GM21619 (cell line): Measurements from ENCODE around the gene BBS9.

Experiments used
- ATAC-seq: cut with Tn5 transposase; IDR thresholded peaks from one replicate; pipeline ENCODE4 v1.9.1; 2021; ENCODE audit not compliant: unreplicated experiment

BBS9 gene

GRCh38 chr7:33351709-33352108, 222.3 kb downstream of the BBS9 start:
- no peak for ATAC-seq

GRCh38 chr7:33354201-33354600, 224.8 kb downstream of the BBS9 start:
- no peak for ATAC-seq

GRCh38 chr7:33355386-33355785, 226.0 kb downstream of the BBS9 start:
- no peak for ATAC-seq

- ATAC-seq = no peak
Observed at GRCh38 chr7:33356336-33356735, 227.0 kb downstream of the BBS9 start.

- no peak for ATAC-seq
Observed at GRCh38 chr7:33357846-33358245, 228.5 kb downstream of the BBS9 start.

- no peak for ATAC-seq
Observed at GRCh38 chr7:33369888-33370287, 240.5 kb downstream of the BBS9 start.

- ATAC-seq = no peak
Observed at GRCh38 chr7:33373195-33373594, 243.8 kb downstream of the BBS9 start.

GRCh38 chr7:33379891-33380525, 250.6 kb downstream of the BBS9 start:
- no peak for ATAC-seq

- ATAC-seq = no peak
Observed at GRCh38 chr7:33388332-33388731, 259.0 kb downstream of the BBS9 start.

GRCh38 chr7:33392148-33392547, 262.8 kb downstream of the BBS9 start:
- no peak for ATAC-seq

GRCh38 chr7:33393770-33394169, 264.4 kb downstream of the BBS9 start:
- no peak for ATAC-seq

- no peak for ATAC-seq
Observed at GRCh38 chr7:33395340-33395739, 266.0 kb downstream of the BBS9 start.

GRCh38 chr7:33399528-33400213, 270.3 kb downstream of the BBS9 start:
- no peak for ATAC-seq

- ATAC-seq = no peak
Observed at GRCh38 chr7:33400214-33400538, 270.8 kb downstream of the BBS9 start.

GRCh38 chr7:33410266-33410665, 280.9 kb downstream of the BBS9 start:
- no peak for ATAC-seq

GRCh38 chr7:33411020-33411419, 281.7 kb downstream of the BBS9 start:
- no peak for ATAC-seq

- ATAC-seq = no peak
Observed at GRCh38 chr7:33412331-33412730, 283.0 kb downstream of the BBS9 start.

GRCh38 chr7:33418251-33418701, 288.9 kb downstream of the BBS9 start:
- ATAC-seq = no peak

- no peak for ATAC-seq
Observed at GRCh38 chr7:33420311-33420940, 291.1 kb downstream of the BBS9 start.

- no peak for ATAC-seq
Observed at GRCh38 chr7:33421429-33421828, 292.1 kb downstream of the BBS9 start.

- ATAC-seq = no peak
Observed at GRCh38 chr7:33422141-33422540, 292.8 kb downstream of the BBS9 start.

- no peak for ATAC-seq
Observed at GRCh38 chr7:33422825-33423645, 293.7 kb downstream of the BBS9 start.
